Melanocyte of skin (primary cell): ENCODE data around the gene CASP12. TPM values are rescaled to one million over a fixed set of nuclear protein-coding genes. Genes with fewer than 3 reads are reported as not detected.

Source experiments
- small RNA-seq, 2 donors: library from RNA; depleted of rRNA; stranded (forward); fragments of <200 nt; gene quantifications; one replicate each; pipeline ENCODE3, GENCODE V24; 2012
- total RNA-seq, 2 donors: library from RNA; depleted of rRNA; stranded (reverse); fragments of >200 nt; gene quantifications; 2 replicates each; pipeline ENCODE4 v1.2.3, GENCODE V29; 2012

CASP12 gene
- total RNA-seq = under 1 TPM in 1 of 2 donors, not detected in 1; 0.33 TPM

DNA sequence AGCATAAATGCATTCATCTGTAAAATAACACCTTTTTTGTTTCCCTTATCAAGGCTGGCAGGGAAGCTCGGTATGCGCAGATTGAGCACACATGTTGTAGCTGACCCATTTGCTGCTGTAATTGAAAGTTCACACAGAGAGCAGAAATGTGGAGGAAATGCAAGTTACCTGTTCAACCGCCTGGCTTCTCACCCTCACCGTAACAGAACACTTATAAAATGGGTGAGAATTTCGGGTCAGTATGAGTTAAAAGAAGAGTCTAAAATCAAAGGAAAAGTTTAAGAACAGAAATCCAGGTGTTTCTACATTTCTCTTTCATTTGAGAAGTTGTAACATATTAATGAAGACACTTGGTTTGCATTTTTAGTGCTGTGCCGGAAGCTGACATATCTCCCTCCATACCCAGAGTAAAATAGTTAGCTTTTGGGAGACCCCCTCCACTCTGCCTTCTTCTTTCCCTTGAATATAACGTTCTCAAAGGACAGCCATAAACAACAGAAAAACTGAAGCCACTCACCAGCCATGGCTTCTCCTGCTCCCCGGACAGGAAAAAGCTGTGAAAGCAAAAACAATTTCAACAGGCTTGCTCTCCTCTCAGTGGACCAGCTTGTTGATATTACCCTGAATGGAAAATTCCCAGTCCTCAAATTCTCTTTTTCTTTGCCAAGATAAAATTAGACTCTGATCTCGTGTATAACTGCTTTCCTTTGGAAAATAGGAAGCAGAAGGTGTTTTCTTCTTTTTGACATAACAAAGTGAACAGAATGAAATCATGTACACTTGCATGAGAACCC lies at the start of gene CASP12:
Gene CASP12, minus strand, starts transcription at position 570 of the 794 bp plus-strand sequence.

Small RNAs within 50 kb of the gene (small RNA-seq; reads per million reads assigned to genes)
- 0 reads per million in 2 donors for gene AP002004.1

Other genes starting within 250 kb of the CASP12 start
- gene CASP4, start 70.1 kb upstream of the CASP12 start, total RNA-seq = 100 to 1,000 TPM; 106 to 145 TPM
- gene CASP5, start 124.7 kb upstream of the CASP12 start, total RNA-seq = not detected
- gene CASP1, start 136.7 kb upstream of the CASP12 start, total RNA-seq = 10 to 100 TPM; 57.1 to 74.3 TPM
- 10 to 100 TPM in 1 of 2 donors, 1 to 10 TPM in 1; 8.6 to 16.3 TPM for gene CARD16, start 146.9 kb upstream of the CASP12 start, total RNA-seq
- not detected for gene CARD18, start 241.3 kb upstream of the CASP12 start, total RNA-seq